WTC11 (cell line): ENCODE results near the gene AP1S2. TPM values are rescaled to one million over a fixed set of nuclear protein-coding genes. Genes with fewer than 3 reads are reported as not detected.

Experiments used
- ATAC-seq: fragments of 200-7000 bp; cut with Tn5 transposase; 2 replicates; pipeline ENCODE4 v1.10.0; 2021; ENCODE audit warnings: mild to moderate bottlenecking, moderate library complexity
- CTCF ChIA-PET: fragments of 300-600 bp; sonication (Branson Sonifier 250); formaldehyde crosslinking; loops from one replicate; lab custom pipeline; 2021; ENCODE audit warnings: antibody characterized with exemption; lab: Charles Lee
- POLR2A ChIA-PET: fragments of 350-600 bp; sonication (Branson Sonifier 250); formaldehyde crosslinking; loops from one replicate; lab custom pipeline; 2021; ENCODE audit warnings: antibody characterized with exemption; lab: Charles Lee
- DNase-seq: peaks from one replicate; pipeline ENCODE4 v3.0.0; 2021; ENCODE audit warnings: low spot score
- H3K27ac Mint-ChIP-seq: 2 replicates; pipeline ENCODE4 v1.8.0; 2021; ENCODE audit warnings: mixed read lengths
- H3K27me3 Mint-ChIP-seq: 2 replicates; pipeline ENCODE4 v1.8.0; 2021; ENCODE audit warnings: low read depth, mild to moderate bottlenecking, moderate library complexity, mixed read lengths
- H3K36me3 Mint-ChIP-seq: 2 replicates; pipeline ENCODE4 v1.8.0; 2021; ENCODE audit warnings: mixed read lengths
- H3K4me1 Mint-ChIP-seq: 2 replicates; pipeline ENCODE4 v1.8.0; 2022; ENCODE audit warnings: mixed read lengths
- H3K4me3 Mint-ChIP-seq: 2 replicates; pipeline ENCODE4 v1.8.0; 2021; ENCODE audit warnings: mild to moderate bottlenecking, moderate library complexity, mixed read lengths
- H3K9me3 Mint-ChIP-seq: 2 replicates; pipeline ENCODE4 v1.8.0; 2021; ENCODE audit warnings: mixed read lengths
- AFF4 ChIP-seq: sonication (generic); formaldehyde crosslinking; IDR thresholded peaks from 2 replicates; pipeline ENCODE4 v1.8.1; 2023; ENCODE audit warnings: mild to moderate bottlenecking, missing genetic modification reagents, borderline replicate concordance
- ATF3 ChIP-seq: sonication (generic); formaldehyde crosslinking; conservative IDR thresholded peaks from 2 replicates; pipeline ENCODE4 v1.8.1; 2022; ENCODE audit warnings: mild to moderate bottlenecking, missing genetic modification reagents
- CREB1 ChIP-seq: sonication (generic); formaldehyde crosslinking; IDR thresholded peaks from 2 replicates; pipeline ENCODE4 v1.8.0; 2023; ENCODE audit warnings: mild to moderate bottlenecking, missing genetic modification reagents
- E2F5 ChIP-seq: sonication (generic); formaldehyde crosslinking; IDR thresholded peaks from 2 replicates; pipeline ENCODE4 v1.8.1; 2022; ENCODE audit warnings: mild to moderate bottlenecking, moderate library complexity, missing genetic modification reagents
- ELF4 ChIP-seq: sonication (generic); formaldehyde crosslinking; IDR thresholded peaks from 2 replicates; pipeline ENCODE4 v1.8.1; 2022; ENCODE audit warnings: low read depth, mild to moderate bottlenecking, moderate library complexity, missing genetic modification reagents
- EMX1 ChIP-seq: fragments of 250-450 bp; sonication (Bioruptor Pico); IDR thresholded peaks from 2 replicates; pipeline ENCODE4 v1.8.0; 2021; ENCODE audit warnings: mild to moderate bottlenecking
- ETV6 ChIP-seq: sonication (generic); formaldehyde crosslinking; IDR thresholded peaks from 2 replicates; pipeline ENCODE4 v1.8.1; 2022; ENCODE audit warnings: mild to moderate bottlenecking, missing genetic modification reagents
- FOXJ3 ChIP-seq: sonication (generic); formaldehyde crosslinking; IDR thresholded peaks from 2 replicates; pipeline ENCODE4 v1.9.0; 2021; ENCODE audit warnings: missing genetic modification reagents, mild to moderate bottlenecking, borderline replicate concordance
- FOXP1 ChIP-seq: sonication (generic); formaldehyde crosslinking; IDR thresholded peaks from 2 replicates; pipeline ENCODE4 v1.8.0; 2022; ENCODE audit warnings: missing genetic modification reagents, mild to moderate bottlenecking, moderate library complexity, borderline replicate concordance
- GRHL2 ChIP-seq: fragments of 250-450 bp; sonication (Bioruptor Pico); IDR thresholded peaks from 2 replicates; pipeline ENCODE4 v1.8.0; 2022; ENCODE audit warnings: mild to moderate bottlenecking, moderate library complexity; ENCODE audit not compliant: insufficient replicate concordance, severe bottlenecking
- GTF2I ChIP-seq: fragments of 250-450 bp; sonication (Bioruptor Pico); conservative IDR thresholded peaks from 2 replicates; pipeline ENCODE4 v1.4.0; 2021; ENCODE audit warnings: mild to moderate bottlenecking
- HMGA2 ChIP-seq: fragments of 250-450 bp; sonication (Bioruptor Pico); IDR thresholded peaks from 2 replicates; pipeline ENCODE4 v1.4.0; 2021; ENCODE audit warnings: mild to moderate bottlenecking, moderate library complexity
- HMGXB4 ChIP-seq: sonication (generic); formaldehyde crosslinking; IDR thresholded peaks from 2 replicates; pipeline ENCODE4 v1.8.1; 2023; ENCODE audit warnings: mild to moderate bottlenecking, moderate library complexity, missing genetic modification reagents
- IRF1 ChIP-seq: sonication (generic); formaldehyde crosslinking; IDR thresholded peaks from 2 replicates; pipeline ENCODE4 v1.8.0; 2023; ENCODE audit warnings: missing genetic modification reagents
- PRDM15 ChIP-seq: sonication (generic); formaldehyde crosslinking; IDR thresholded peaks from 2 replicates; pipeline ENCODE4 v1.8.0; 2022; ENCODE audit warnings: missing genetic modification reagents
- RELA ChIP-seq: sonication (generic); formaldehyde crosslinking; IDR thresholded peaks from 2 replicates; pipeline ENCODE4 v1.8.1; 2022; ENCODE audit warnings: missing genetic modification reagents, mild to moderate bottlenecking, borderline replicate concordance
- RORB ChIP-seq: fragments of 250-450 bp; sonication (Bioruptor Pico); IDR thresholded peaks from 2 replicates; pipeline ENCODE4 v1.9.0; 2021; ENCODE audit warnings: mild to moderate bottlenecking
- SP1 ChIP-seq: sonication (generic); formaldehyde crosslinking; conservative IDR thresholded peaks from 2 replicates; pipeline ENCODE4 v1.8.1; 2022; ENCODE audit warnings: missing genetic modification reagents
- TP53 ChIP-seq: sonication (generic); formaldehyde crosslinking; IDR thresholded peaks from 2 replicates; pipeline ENCODE4 v1.8.1; 2023; ENCODE audit warnings: mild to moderate bottlenecking, missing genetic modification reagents
- ZMAT4 ChIP-seq: fragments of 250-450 bp; sonication (Bioruptor Pico); IDR thresholded peaks from 2 replicates; pipeline ENCODE4 v1.9.0; 2021; ENCODE audit warnings: mild to moderate bottlenecking
- ZNF425 ChIP-seq: fragments of 250-450 bp; sonication (Bioruptor Pico); conservative IDR thresholded peaks from 2 replicates; pipeline ENCODE4 v1.9.0; 2021; ENCODE audit warnings: mild to moderate bottlenecking
- total RNA-seq: library from RNA; stranded (reverse); gene quantifications from 3 replicates; pipeline ENCODE4 v1.2.3, GENCODE V29; 2021

AP1S2 gene
- total RNA-seq, 1 experiment from 2014 or later: 164 TPM

- no peak for TF ChIP-seq SP1 (CRISPR knock-in tag)
- TF ChIP-seq GTF2I: no peak
- no peak for TF ChIP-seq ATF3
- no peak for TF ChIP-seq TP53
- no peak for TF ChIP-seq ETV6 (CRISPR knock-in tag)
- TF ChIP-seq GRHL2: no peak
- no peak for TF ChIP-seq ZMAT4 (CRISPR knock-in tag)
- no peak for TF ChIP-seq CREB1 (CRISPR knock-in tag)
- TF ChIP-seq E2F5: no peak
- TF ChIP-seq EMX1: no peak
- no peak overlapping the region for H3K4me3 Mint-ChIP-seq
- peaks cover 35% of the 10 kb centered on the region for H3K4me1 Mint-ChIP-seq
- H3K27me3 Mint-ChIP-seq: no peaks in the 10 kb centered on the region
- no peak for DNase-seq
- POLR2A ChIA-PET: no interaction called here
- ATAC-seq: peak; percentile 26; the same call in 1 of the 2 replicates
- no peaks in the 10 kb centered on the region for H3K36me3 Mint-ChIP-seq
- CTCF ChIA-PET: no interaction called here
- H3K27ac Mint-ChIP-seq: no peak overlapping the region
- H3K9me3 Mint-ChIP-seq: no peaks in the 10 kb centered on the region
Observed at GRCh38 chrX:15888062-15888461, 33.4 kb upstream of the AP1S2 start.

GRCh38 chrX:15883540-15883863, 28.9 kb upstream of the AP1S2 start:
- ChIA-PET CTCF (no interaction called here), POLR2A (no interaction called here)
- H3K27ac Mint-ChIP-seq: no peak overlapping the region
- H3K27me3 Mint-ChIP-seq: no peaks in the 10 kb centered on the region; the same call in 1 of the 2 replicates
- H3K4me1 Mint-ChIP-seq: peaks cover 31% of the 10 kb centered on the region
- peaks cover 15% of the 10 kb centered on the region for H3K9me3 Mint-ChIP-seq
- DNase-seq (no peak), ATAC-seq (no peak)
- H3K36me3 Mint-ChIP-seq: peaks cover 12% of the 10 kb centered on the region
- H3K4me3 Mint-ChIP-seq: no peak overlapping the region
- TF ChIP-seq ZNF425 (CRISPR knock-in tag): no peak
- TF ChIP-seq IRF1: no peak
- no peak for TF ChIP-seq ELF4 (CRISPR knock-in tag)
- no peak for TF ChIP-seq HMGA2
- TF ChIP-seq HMGXB4 (CRISPR knock-in tag): no peak
- TF ChIP-seq RELA (CRISPR knock-in tag): no peak
- no peak for TF ChIP-seq RORB (CRISPR knock-in tag)
- TF ChIP-seq FOXJ3: no peak
- no peak for TF ChIP-seq FOXP1 (CRISPR knock-in tag)
- TF ChIP-seq AFF4 (CRISPR knock-in tag): no peak
- no peak for TF ChIP-seq PRDM15 (CRISPR knock-in tag)
- TF ChIP-seq GRHL2: no peak
